HG02938 (cell line): ENCODE data around the gene PLXNC1.

ENCODE experiments used
- ATAC-seq: cut with Tn5 transposase; IDR thresholded peaks from one replicate; pipeline ENCODE4 v1.9.1; 2021; ENCODE audit warnings: mild to moderate bottlenecking, moderate library complexity; ENCODE audit not compliant: unreplicated experiment

Gene PLXNC1

GRCh38 chr12:94262228-94263010 is 114.0 kb downstream of the PLXNC1 start:
- peak; percentile 50 for ATAC-seq

- ATAC-seq, result peak; percentile 25
Measured at GRCh38 chr12:94263011-94263811, 114.8 kb downstream of the PLXNC1 start.

GRCh38 chr12:94263905-94264561 is 115.7 kb downstream of the PLXNC1 start:
- ATAC-seq, result no peak

- no peak for ATAC-seq
Measured at GRCh38 chr12:94264736-94265485, 116.5 kb downstream of the PLXNC1 start.

GRCh38 chr12:94265539-94265938 is 117.2 kb downstream of the PLXNC1 start:
- no peak for ATAC-seq

GRCh38 chr12:94265966-94266745 is 117.8 kb downstream of the PLXNC1 start:
- no peak for ATAC-seq

- ATAC-seq, result no peak
Measured at GRCh38 chr12:94266796-94267536, 118.6 kb downstream of the PLXNC1 start.

GRCh38 chr12:94267537-94267872 is 119.1 kb downstream of the PLXNC1 start:
- ATAC-seq, result no peak

GRCh38 chr12:94267921-94268471 is 119.6 kb downstream of the PLXNC1 start:
- ATAC-seq, result no peak

GRCh38 chr12:94269316-94269999 is 121.1 kb downstream of the PLXNC1 start:
- ATAC-seq, result peak; percentile 53

- ATAC-seq, result no peak
Measured at GRCh38 chr12:94271351-94271750, 123.0 kb downstream of the PLXNC1 start.

GRCh38 chr12:94272280-94272679 is 123.9 kb downstream of the PLXNC1 start:
- no peak for ATAC-seq

- no peak for ATAC-seq
Measured at GRCh38 chr12:94273272-94273671, 124.9 kb downstream of the PLXNC1 start.

GRCh38 chr12:94276725-94277124 is 128.3 kb downstream of the PLXNC1 start:
- ATAC-seq, result no peak

- no peak for ATAC-seq
Measured at GRCh38 chr12:94277426-94278000, 129.1 kb downstream of the PLXNC1 start.

GRCh38 chr12:94280063-94280462 is 131.7 kb downstream of the PLXNC1 start:
- ATAC-seq, result no peak

- no peak for ATAC-seq
Measured at GRCh38 chr12:94282675-94283074, 134.3 kb downstream of the PLXNC1 start.

GRCh38 chr12:94284046-94284445 is 135.7 kb downstream of the PLXNC1 start:
- ATAC-seq, result no peak
